Left cardiac atrium (tissue), 4 donors: ENCODE data around the gene TCEAL8. TPM values are rescaled to one million over a fixed set of nuclear protein-coding genes. Genes with fewer than 3 reads are reported as not detected.
"Not testable (repeated sequence)": the region's sequence is repeated elsewhere in the genome, so short reads cannot be mapped to it uniquely, and the experiment has no call there.

ENCODE experiments used
- ATAC-seq, 2 donors: fragments of 200-7000 bp; cut with Tn5 transposase; one replicate each; pipeline ENCODE4 v1.9.1; 2020; ENCODE audit warnings: mild to moderate bottlenecking in 2 of 2, moderate library complexity in 2 of 2
- DNase-seq: peaks from one replicate; pipeline ENCODE4 v3.0.0-alpha.2; 2020
- intact Hi-C, 2 donors: fragments of 100-400 bp; cut with DNase I; formaldehyde crosslinking; loops; one replicate each; pipeline versions ENCODE4 v1.14.1 to v1.15.1; 2022 to 2023
- long read RNA-seq: library from polyadenylated mRNA; unstranded; transcript quantifications from one replicate; pipeline ENCODE4 v2.0.0, GENCODE V29; 2021
- total RNA-seq, 2 donors: library from RNA; stranded (reverse); fragmentation: NEBNext Ultra II Directional; extraction: Animal tissue kit (Norgen Biotek cat#: 25700); gene quantifications; one replicate each; pipeline ENCODE4 v1.2.1, GENCODE V29; 2021
- donor health status: DM: no; HTN: yes; CAD: no.
- donor health status: DM: no; HTN: yes; CAD: no; lungs with severe emphysema.
- donor health status: DM: yes; HTN: yes; CAD: no.
- donor health status: Dilated cardiomyopathy.

Gene TCEAL8
- total RNA-seq = 10 to 100 TPM; 46.1 to 53.3 TPM
- long read RNA-seq, transcript TCEAL8-202 (3 exons, 1,222 nt) = major isoform, 12 of 19 reads
- long read RNA-seq, transcript TCEAL8-201 (2 exons, 1,131 nt) = minor isoform, 6 of 19 reads
- long read RNA-seq, partial matches to known transcripts = 0 of 19 reads
- long read RNA-seq, other reads (novel, unspliced or antisense) = 1 of 19 reads

DNA sequence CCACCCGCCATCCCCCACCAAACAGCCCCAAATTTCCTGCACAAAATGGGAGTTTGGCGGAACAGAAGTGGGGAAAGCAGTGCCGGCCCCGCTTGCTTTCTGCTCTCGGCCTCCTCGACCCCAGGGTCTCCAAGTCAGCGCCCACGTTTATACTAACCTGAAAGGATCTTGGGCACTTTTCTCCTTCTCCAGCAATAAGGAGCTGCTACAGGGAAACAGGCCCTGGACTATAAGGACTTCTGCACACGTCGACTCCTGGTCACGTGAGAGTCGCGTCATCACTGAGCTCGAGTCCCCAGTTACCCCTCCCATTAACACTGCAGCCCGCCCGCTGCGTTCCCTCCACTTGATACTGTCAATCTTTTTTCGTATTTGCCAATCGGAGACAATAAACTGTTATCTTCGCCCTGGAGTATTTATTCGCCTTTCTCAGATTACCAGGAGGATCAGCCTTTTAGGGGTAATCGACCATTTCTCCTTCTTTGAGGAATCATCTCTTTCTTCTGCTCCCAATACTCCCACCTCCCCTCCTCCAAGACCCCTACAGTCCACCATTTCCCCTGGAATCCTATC lies at the start of gene TCEAL8:
Gene TCEAL8, minus strand, starts transcription at position 235 of the 573 bp plus-strand sequence. CDS start 1,176 bp downstream, outside the sequence.
- ATAC-seq (peak; percentile 96 to 99), DNase-seq (peak; percentile 87)
- intact Hi-C loops = no loop called here

GRCh38 chrX:103304705-103305104 lies 49.8 kb upstream of the TCEAL8 start:
- no peak for ATAC-seq
- no peak for DNase-seq
- intact Hi-C loops = no loop called here

DNA sequence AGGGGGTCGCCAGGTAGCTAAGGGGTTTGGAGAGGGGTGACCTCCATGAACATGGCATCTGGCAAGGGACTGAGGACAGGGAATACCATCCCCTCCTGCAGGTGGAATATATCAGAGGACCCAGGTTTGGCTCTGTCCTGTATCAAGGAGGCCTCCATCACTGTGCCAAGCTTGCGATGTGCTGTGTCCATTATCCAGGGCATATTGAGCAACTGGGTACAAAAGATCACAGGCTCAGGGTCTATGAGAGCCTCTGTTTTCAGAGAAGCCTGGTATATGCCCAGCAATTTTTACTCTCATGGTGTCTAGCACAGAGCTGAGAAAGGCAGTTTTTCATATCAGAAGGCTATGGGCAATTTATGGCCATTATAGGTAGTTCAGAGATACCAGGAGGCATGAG lies 38.2 kb upstream of the TCEAL8 start:
- DNase-seq (no peak), ATAC-seq (no peak)
- intact Hi-C loops = no loop called here

GRCh38 chrX:103279624-103280023 lies 24.7 kb upstream of the TCEAL8 start:
- DNase-seq = no peak
- ATAC-seq = no peak
- intact Hi-C loops = no loop called here

GRCh38 chrX:103276581-103277002 lies 21.6 kb upstream of the TCEAL8 start, which contains the start of gene TCEAL5:
Gene TCEAL5, minus strand, starts transcription at chrX:103276750. Its CDS starts 2,187 bp downstream, at chrX:103274563.
- intact Hi-C loops = no loop called here
- ATAC-seq (peak; percentile 15 to 65), DNase-seq (peak; percentile 21)

DNA sequence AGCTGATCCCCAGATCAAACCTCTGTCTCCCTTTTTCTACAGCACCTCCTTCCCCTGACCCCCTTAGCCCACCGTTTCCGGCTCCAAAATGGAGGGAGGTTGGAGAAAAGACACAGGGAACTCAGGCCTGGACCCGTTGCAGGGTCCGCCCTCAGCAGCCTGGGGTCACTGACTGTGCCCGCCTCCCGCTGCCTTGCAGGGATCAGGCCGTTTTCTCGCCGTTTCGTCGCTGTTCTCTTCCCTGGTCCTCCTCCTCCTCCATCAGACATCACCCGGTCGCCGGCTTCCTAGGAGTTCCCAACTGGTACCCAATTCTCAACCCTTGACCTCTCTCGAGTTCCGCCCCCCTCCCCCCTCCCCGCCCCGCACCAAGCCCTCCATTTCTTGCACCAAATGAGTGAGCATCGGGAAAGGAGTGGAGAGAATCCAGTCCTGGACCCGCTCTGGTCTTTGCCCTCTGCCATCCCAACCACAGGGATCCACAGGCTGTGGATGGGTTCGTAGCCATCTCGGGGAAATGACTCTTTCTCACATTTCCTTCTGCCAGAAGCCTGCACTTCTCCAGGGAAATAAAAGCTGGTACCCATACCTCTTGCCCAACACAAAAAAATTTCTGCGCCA lies 21.1 kb upstream of the TCEAL8 start:
- intact Hi-C loops = no loop called here
- DNase-seq = no peak
- ATAC-seq = peak in 1 of 2 donors; percentile 27

DNA sequence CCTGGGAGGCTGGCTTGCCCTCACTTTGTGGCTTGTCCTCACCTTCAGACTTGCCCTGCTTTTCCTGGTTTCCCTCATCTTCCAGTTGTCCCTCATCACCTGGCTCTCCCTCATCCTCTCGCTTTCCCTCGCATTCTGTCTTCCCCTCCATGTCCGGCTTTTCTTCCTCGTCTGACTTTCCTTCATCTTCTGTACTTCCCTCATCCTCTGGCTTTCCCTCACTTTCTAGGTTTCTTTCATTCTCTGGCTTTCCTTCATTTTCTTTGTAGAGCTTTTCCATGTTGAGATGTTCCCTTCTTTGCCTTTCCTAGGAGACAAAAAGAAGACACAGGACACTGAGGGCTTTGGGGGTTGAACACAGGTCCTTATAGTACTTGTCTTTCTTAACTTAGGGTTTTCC lies 19.3 kb upstream of the TCEAL8 start:
- no peak for DNase-seq
- intact Hi-C loops = no loop called here
- ATAC-seq = no peak

GRCh38 chrX:103258275-103258674 lies 3.3 kb upstream of the TCEAL8 start:
- ATAC-seq (no peak), DNase-seq (no peak)
- intact Hi-C loops = no loop called here

DNA sequence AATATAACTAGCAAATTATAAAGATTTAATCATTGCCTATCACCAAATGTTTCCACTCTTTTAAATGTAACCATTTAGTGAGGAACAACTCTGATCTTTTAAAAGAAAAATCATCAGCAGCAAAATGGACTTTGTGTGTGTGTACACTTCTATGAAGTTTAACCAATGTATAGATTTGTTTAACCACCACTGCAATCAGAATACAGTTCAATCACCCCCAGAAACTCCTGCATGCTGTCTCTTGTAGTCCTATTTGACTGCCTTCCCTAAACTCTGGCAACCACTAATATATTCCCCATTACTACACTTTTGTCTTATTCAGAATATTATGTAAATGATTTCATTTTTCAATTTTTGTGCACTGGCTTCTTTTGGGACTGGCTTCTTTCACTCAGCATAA lies 1.7 kb upstream of the TCEAL8 start:
- ATAC-seq (no peak), DNase-seq (no peak)
- intact Hi-C loops = no loop called here

- intact Hi-C loops = no loop called here
- DNase-seq (peak; percentile 51), ATAC-seq (peak; percentile 76 to 85)
Measured at GRCh38 chrX:103254171-103254824, 657 bp downstream of the TCEAL8 start.

DNA sequence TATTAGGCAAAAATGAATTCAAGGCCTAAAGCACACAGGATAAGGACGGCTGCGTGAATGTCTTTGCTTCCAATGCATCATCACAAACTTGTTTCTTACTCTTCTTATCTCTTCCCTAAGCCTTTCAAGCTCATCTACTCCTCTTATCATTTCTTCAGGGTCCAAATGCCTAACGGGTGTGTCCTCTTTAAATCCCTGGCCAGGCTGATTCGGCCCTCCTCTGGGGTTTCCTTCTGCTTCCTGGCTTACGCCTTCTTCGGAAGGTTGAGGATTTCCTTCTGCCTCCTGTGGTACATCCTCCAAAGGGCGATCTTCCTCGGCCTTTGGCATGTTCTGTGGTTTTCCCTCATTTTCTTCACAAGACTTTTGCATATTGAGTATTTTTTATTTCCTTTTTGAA lies 1.3 kb downstream of the TCEAL8 start:
- intact Hi-C loops = no loop called here
- peak in 1 of 2 donors; percentile 63 for ATAC-seq
- peak; percentile 21 for DNase-seq

DNA sequence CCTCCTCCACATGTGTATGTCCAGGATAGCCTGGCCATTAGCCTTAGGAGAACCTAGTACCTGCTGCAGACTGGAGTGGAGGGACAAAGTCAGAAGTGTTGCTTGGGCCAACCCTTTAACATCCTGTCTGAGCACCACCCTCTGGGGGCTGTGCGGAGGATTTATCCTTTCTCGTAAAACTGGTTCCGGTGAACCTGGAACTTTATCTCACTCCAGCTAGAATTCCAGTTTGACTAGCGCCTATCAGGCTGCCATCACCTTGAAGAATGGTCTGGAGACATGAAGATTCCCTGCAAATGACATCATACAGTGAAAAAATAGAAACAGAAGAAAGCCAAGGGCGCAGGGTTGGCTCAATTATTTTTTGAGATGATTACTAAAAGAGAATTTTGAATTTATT lies 4.0 kb downstream of the TCEAL8 start:
- ATAC-seq = no peak
- no peak for DNase-seq
- intact Hi-C loops = no loop called here

DNA sequence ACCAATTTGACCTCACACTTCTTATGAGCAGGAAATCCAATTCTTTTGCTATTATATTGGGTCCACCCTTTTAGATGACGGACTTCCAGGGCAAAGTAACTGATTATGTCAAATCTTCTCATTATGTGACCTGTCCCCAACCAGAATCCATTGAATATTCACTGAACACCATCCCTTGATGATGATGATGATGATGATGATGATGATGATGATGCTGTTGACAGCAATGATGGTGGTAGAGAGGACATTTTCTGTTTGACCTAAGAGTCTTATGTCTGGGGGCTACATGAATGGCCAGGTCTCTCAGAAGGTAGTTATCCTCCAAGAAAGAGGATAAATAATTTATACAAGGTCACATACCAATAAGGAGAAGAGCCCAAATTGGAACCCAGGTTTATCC lies 5.2 kb downstream of the TCEAL8 start:
- DNase-seq (no peak), ATAC-seq (no peak)
- intact Hi-C loops = loop anchor here in 1 of 2 donors (5.0 kb wide), 1 partner anchor 38 kb away; no protein-coding TSS in a partner anchor

DNA sequence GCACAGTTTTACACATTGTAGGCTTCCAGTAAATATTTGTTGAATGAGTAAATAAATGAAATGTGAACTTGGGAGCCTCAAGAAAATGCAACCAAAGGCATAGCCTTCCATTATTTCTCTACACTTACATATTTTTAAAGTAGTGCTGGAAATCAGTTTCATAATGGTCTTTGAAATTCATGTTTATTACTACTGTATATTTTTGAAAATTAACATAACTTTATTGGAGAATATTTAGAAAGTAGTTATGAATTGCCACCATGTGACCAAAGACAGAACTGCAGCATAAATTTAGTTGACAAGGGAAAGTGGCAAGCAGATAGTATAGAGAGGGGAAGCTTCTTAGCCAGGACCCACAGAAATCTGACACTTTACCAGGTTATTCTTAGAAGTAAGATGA lies 6.4 kb downstream of the TCEAL8 start:
- intact Hi-C loops = loop anchor here in 1 of 2 donors (5.0 kb wide), 1 partner anchor 36 kb away; no protein-coding TSS in a partner anchor
- no peak for ATAC-seq
- DNase-seq = no peak

GRCh38 chrX:103240155-103240554 lies 14.8 kb downstream of the TCEAL8 start:
- DNase-seq (no peak), ATAC-seq (no peak)
- intact Hi-C loops = no loop called here

DNA sequence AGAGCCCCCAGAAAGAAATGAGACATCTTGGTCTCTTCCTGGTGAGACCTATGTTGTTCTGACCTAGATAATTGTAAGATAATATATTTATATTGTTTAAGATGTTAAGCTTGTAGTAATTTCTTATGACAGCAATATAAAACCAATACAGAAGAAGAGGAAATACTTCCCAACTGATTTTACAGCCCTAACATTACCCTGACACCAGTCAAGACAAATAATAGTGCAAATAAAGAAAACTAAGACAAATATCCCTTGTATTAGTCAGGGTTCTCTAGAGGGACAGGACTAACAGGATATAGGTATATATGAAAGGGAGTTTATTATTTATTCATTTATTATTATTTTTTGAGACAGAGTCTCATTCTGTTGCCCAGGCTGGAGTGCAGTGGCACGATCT lies 18.7 kb downstream of the TCEAL8 start:
- intact Hi-C loops = no loop called here
- DNase-seq (no peak), ATAC-seq (no peak)

GRCh38 chrX:103235608-103236007 lies 19.3 kb downstream of the TCEAL8 start:
- intact Hi-C loops, ATAC-seq, DNase-seq: not testable (repeated sequence)

DNA sequence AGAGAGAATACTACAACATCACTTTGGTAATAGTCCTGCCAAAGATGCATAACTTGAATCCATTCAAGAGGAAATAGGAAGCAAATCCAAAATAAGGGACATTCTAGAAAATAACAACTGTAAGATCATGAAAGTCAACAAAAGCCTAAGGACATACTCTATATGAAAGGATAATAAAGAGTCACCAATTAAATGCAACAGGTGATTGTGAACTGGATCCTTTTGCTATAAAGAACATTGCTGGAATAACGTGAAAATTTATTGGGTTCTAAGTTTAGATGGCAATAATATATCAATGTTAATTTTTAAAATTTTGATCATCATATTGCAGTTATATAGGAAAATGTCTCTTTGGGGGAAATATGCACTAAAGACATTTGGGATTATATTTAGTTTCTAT lies 20.1 kb downstream of the TCEAL8 start:
- DNase-seq (no peak), ATAC-seq (no peak)
- intact Hi-C loops = no loop called here

DNA sequence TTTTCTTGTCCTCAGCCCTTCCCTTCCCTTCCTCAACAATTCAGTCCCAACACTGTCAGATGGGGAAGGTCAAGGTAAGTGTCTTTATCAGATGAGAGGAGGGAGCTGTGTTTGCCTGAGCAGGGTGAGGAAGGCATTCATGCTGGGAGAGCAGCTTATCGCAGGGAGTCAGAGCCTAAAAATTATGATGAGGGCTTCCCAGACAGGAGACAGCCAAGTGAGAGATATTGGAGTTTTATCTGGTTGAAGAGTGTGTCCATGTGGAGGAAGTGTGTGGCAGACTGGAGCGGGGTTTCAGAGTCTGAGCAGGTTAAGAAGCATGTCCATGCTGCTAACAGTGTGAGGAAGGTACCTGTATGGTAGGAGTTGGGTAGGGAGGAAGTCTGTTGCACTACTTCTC lies 21.7 kb downstream of the TCEAL8 start:
- no peak for DNase-seq
- ATAC-seq = no peak
- intact Hi-C loops = no loop called here

DNA sequence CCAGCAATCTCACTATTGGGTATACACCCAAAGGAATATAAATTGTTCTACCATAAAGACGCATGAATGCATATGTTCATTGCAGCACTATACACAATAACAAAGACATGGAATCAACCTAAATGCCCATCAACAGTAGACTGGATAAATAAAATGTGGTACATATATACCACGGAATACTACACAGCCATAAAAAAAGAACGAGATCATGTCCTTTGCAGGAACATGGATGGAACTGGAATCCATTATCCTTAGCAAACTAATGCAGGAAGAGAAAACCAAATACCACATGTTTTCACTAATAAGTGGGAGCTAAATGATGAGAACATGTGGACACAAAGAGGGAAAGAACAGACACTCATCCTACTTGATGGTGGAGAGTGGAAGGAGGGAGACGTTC lies 29.0 kb downstream of the TCEAL8 start:
- intact Hi-C loops, ATAC-seq, DNase-seq: not testable (repeated sequence)
